Measurements from ENCODE around the gene KCNJ10.

Gene KCNJ10

GRCh38 chr1:160011781-160012180 is 58.2 kb downstream of the KCNJ10 start:
- no peak for DNase-seq (ENCODE audit: low read depth in 1 of 2, low spot score in 1 of 2)
- Histone ChIP-seq H3K27me3 (ENCODE audit: insufficient read depth, poor library complexity, severe bottlenecking) (no peaks in the 10 kb centered on the region), H3K4me3 (replicated peaks; ENCODE audit: insufficient read depth, low read length) (no peak overlapping the region), H3K27ac (replicated peaks) (no peak overlapping the region)
- TF ChIP-seq GABPA (IDR thresholded peaks at IDR 0.05; ENCODE audit: low read depth), result no peak
- TF ChIP-seq POLR2AphosphoS5 (IDR thresholded peaks at IDR 0.05; ENCODE audit: low read depth), result no peak
- TF ChIP-seq CTCF (IDR thresholded peaks at IDR 0.05; ENCODE audit: insufficient read depth, low read length), result no peak
- TF ChIP-seq SPI1 (IDR thresholded peaks at IDR 0.05; ENCODE audit: borderline replicate concordance, low read depth), result no peak

GRCh38 chr1:160009801-160010200 is 60.2 kb downstream of the KCNJ10 start:
- TF ChIP-seq POLR2AphosphoS5 (IDR thresholded peaks at IDR 0.05; ENCODE audit: low read depth) (no peak), GABPA (IDR thresholded peaks at IDR 0.05; ENCODE audit: low read depth) (no peak), SPI1 (IDR thresholded peaks at IDR 0.05; ENCODE audit: borderline replicate concordance, low read depth) (no peak), CTCF (IDR thresholded peaks at IDR 0.05; ENCODE audit: insufficient read depth, low read length) (no peak)
- TF ChIP-seq, protein P1, sequence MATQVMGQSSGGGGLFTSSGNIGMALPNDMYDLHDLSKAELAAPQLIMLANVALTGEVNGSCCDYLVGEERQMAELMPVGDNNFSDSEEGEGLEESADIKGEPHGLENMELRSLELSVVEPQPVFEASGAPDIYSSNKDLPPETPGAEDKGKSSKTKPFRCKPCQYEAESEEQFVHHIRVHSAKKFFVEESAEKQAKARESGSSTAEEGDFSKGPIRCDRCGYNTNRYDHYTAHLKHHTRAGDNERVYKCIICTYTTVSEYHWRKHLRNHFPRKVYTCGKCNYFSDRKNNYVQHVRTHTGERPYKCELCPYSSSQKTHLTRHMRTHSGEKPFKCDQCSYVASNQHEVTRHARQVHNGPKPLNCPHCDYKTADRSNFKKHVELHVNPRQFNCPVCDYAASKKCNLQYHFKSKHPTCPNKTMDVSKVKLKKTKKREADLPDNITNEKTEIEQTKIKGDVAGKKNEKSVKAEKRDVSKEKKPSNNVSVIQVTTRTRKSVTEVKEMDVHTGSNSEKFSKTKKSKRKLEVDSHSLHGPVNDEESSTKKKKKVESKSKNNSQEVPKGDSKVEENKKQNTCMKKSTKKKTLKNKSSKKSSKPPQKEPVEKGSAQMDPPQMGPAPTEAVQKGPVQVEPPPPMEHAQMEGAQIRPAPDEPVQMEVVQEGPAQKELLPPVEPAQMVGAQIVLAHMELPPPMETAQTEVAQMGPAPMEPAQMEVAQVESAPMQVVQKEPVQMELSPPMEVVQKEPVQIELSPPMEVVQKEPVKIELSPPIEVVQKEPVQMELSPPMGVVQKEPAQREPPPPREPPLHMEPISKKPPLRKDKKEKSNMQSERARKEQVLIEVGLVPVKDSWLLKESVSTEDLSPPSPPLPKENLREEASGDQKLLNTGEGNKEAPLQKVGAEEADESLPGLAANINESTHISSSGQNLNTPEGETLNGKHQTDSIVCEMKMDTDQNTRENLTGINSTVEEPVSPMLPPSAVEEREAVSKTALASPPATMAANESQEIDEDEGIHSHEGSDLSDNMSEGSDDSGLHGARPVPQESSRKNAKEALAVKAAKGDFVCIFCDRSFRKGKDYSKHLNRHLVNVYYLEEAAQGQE (IDR thresholded peaks at IDR 0.05; ENCODE audit: insufficient replicate concordance, low read depth), result no peak
- no peaks in the 10 kb centered on the region for H3K27me3 ChIP-seq (ENCODE audit: insufficient read depth, poor library complexity, severe bottlenecking)
- no peak for DNase-seq (ENCODE audit: low read depth in 1 of 2, low spot score in 1 of 2)
- H3K27ac ChIP-seq (replicated peaks), result no peak overlapping the region
- no peak overlapping the region for H3K4me3 ChIP-seq (replicated peaks; ENCODE audit: insufficient read depth, low read length)

- H3K27ac ChIP-seq (replicated peaks), result no peak overlapping the region
- no peak overlapping the region for H3K4me3 ChIP-seq (replicated peaks; ENCODE audit: insufficient read depth, low read length)
- no peak for TF ChIP-seq SPI1 (IDR thresholded peaks at IDR 0.05; ENCODE audit: borderline replicate concordance, low read depth)
- no peak for TF ChIP-seq CTCF (IDR thresholded peaks at IDR 0.05; ENCODE audit: insufficient read depth, low read length)
- peak in 1 of 2 experiments; percentile 6 for DNase-seq (ENCODE audit: low read depth in 1 of 2, low spot score in 1 of 2)
- H3K27me3 ChIP-seq (ENCODE audit: insufficient read depth, poor library complexity, severe bottlenecking), result no peaks in the 10 kb centered on the region
Observed at GRCh38 chr1:160009081-160009480, 60.9 kb downstream of the KCNJ10 start.

GRCh38 chr1:160007577-160008200 is 62.3 kb downstream of the KCNJ10 start:
- 0 out of 2 replicates have a peak, but pooled peaks have one; percentile 23 for TF ChIP-seq SPI1 (IDR thresholded peaks at IDR 0.05; ENCODE audit: borderline replicate concordance, low read depth)
- TF ChIP-seq, protein P1 (IDR thresholded peaks at IDR 0.05; ENCODE audit: insufficient replicate concordance, low read depth), result no peak
- peak; percentile 52 for TF ChIP-seq CTCF (IDR thresholded peaks at IDR 0.05; ENCODE audit: insufficient read depth, low read length)
- Histone ChIP-seq H3K4me3 (replicated peaks; ENCODE audit: insufficient read depth, low read length) (no peak overlapping the region), H3K27ac (replicated peaks) (no peak overlapping the region), H3K27me3 (ENCODE audit: insufficient read depth, poor library complexity, severe bottlenecking) (no peaks in the 10 kb centered on the region)
- DNase-seq (ENCODE audit: low read depth in 1 of 2, low spot score in 1 of 2), result peak in 1 of 2 experiments; percentile 17
